Activated naive CD8-positive, alpha-beta T cell treated with anti-CD3 and anti-CD28 coated beads, Interleukin-2, amount 10 ng/mL, durations not matched to agents 7 days and 5 days (primary cell): ENCODE results near the gene KCTD1. TPM values are rescaled to one million over a fixed set of nuclear protein-coding genes. Genes with fewer than 3 reads are reported as not detected.

Source experiments
- microRNA-seq: library from miRNA; unstranded; fragments of <30 nt; microRNA quantifications from one replicate; pipeline ENCODE4 v1.2.0, GENCODE V29; 2022
- total RNA-seq, 2 experiments: library from RNA; stranded (reverse); gene quantifications; one replicate each; pipeline ENCODE4 v1.2.3, GENCODE V29; 2021

KCTD1 gene
- total RNA-seq, 2 experiments from 2014 or later: 4.0 to 4.1 TPM

Small RNA genes within 50 kb of the gene (microRNA-seq; reads per million reads assigned to microRNA genes)
- not detected for gene MIR8057
